Transverse colon (tissue), 3 donors: ENCODE results near the gene HAL.

ENCODE experiments used
- POLR2A ChIP-seq: fragments of 450-650 bp; IDR thresholded peaks from one replicate; pipeline ENCODE4 v1.6.1; 2016; ENCODE audit warnings: antibody characterized with exemption, mild to moderate bottlenecking, moderate library complexity
- POLR2AphosphoS5 ChIP-seq, 3 donors: sonication (generic); formaldehyde crosslinking; IDR thresholded peaks; one replicate each; pipeline ENCODE4 v1.6.1; 2016; ENCODE audit warnings: antibody characterized with exemption in 3 of 3

DNA sequence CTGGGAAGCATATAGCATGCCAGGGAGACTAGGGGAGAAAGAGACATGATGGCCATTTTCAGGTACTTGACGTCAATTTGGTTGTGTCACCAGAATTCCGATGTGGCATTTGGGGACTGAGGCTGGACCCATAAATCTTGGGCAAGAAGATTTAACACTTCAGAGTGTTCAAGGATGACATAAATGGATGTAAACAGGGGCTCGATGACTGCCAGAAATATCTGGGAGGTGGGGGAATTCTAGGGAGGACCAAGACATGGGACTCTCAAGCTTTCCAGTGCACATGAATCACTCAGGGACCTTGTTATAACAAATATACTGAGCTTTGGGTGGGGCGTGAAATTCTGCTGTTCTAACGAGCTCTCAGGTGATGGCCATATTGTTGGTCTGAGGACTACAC, 17.8 kb downstream of the HAL start:
- TF ChIP-seq POLR2A (no peak), POLR2AphosphoS5 (IDR thresholded peaks at IDR 0.05) (no peak)
